ENCODE results near the gene HSD17B8.
A peak's percentile ranks its signal among the peaks of the same experiment; 100 is the strongest.

The HSD17B8 gene

GRCh38 chr6:33167374-33168283, 36.8 kb upstream of the HSD17B8 start:
- Histone ChIP-seq H3K36me3 (ENCODE audit: control insufficient read depth in 4 of 4, insufficient read depth in 4 of 4, low read length in 3 of 4) (no peaks in the 10 kb centered on the region), H3K27ac (ENCODE audit: insufficient read depth in 1 of 2, low read depth in 1 of 2, low read length in 2 of 2, poor library complexity in 1 of 2, severe bottlenecking in 2 of 2) (no peak overlapping the region), H3K9me3 (ENCODE audit: control extremely low read depth in 1 of 5, control insufficient read depth in 4 of 5, insufficient read depth in 2 of 5, low read depth in 1 of 5, low read length in 4 of 5) (no peaks in the 10 kb centered on the region), H3K4me3 (ENCODE audit: control insufficient read depth in 1 of 7, extremely low read depth in 1 of 7, insufficient read depth in 4 of 7, low read depth in 2 of 7, low read length in 6 of 7) (no peak overlapping the region), H3K4me1 (ENCODE audit: control extremely low read depth in 1 of 4, control insufficient read depth in 4 of 4, insufficient read depth in 4 of 4, low read length in 3 of 4) (no peaks in the 10 kb centered on the region), H3K27me3 (replicated peaks in 2 of 5; ENCODE audit: control insufficient read depth in 4 of 5, insufficient read depth in 5 of 5, low read length in 4 of 5) (peaks cover 0 to 5% (median 0%) of the 10 kb centered on the region in 5 experiments)
- ChIA-PET CTCF (interaction anchor here (1.0 to 1.5 kb wide), 3 partner anchors 24 to 104 kb away, joined by 3 read pairs; no protein-coding TSS in a partner anchor), POLR2A (no interaction called here)
- no peak for DNase-seq
- 94% methylated on average over 10 of the region's 19 CpGs for WGBS (ENCODE audit: insufficient coverage)

- DNase-seq, result no peak
- POLR2A ChIA-PET, result no interaction called here
- WGBS (ENCODE audit: insufficient coverage), result 72% methylated on average over 6 of the region's 6 CpGs
- H3K27ac ChIP-seq (ENCODE audit: insufficient read depth in 1 of 2, low read depth in 1 of 2, low read length in 2 of 2, poor library complexity in 1 of 2, severe bottlenecking in 2 of 2), result no peak overlapping the region
- H3K36me3 ChIP-seq (ENCODE audit: control insufficient read depth in 4 of 4, insufficient read depth in 4 of 4, low read length in 3 of 4), result no peaks in the 10 kb centered on the region
- no peaks in the 10 kb centered on the region for H3K4me1 ChIP-seq (ENCODE audit: control extremely low read depth in 1 of 4, control insufficient read depth in 4 of 4, insufficient read depth in 4 of 4, low read length in 3 of 4)
- no peaks in the 10 kb centered on the region for H3K9me3 ChIP-seq (ENCODE audit: control extremely low read depth in 1 of 5, control insufficient read depth in 4 of 5, insufficient read depth in 2 of 5, low read depth in 1 of 5, low read length in 4 of 5)
- CTCF ChIA-PET, result interaction anchor here (1.0 to 1.5 kb wide), 2 partner anchors 24 to 29 kb away, joined by 3 read pairs; no protein-coding TSS in a partner anchor
- H3K4me3 ChIP-seq (ENCODE audit: control insufficient read depth in 1 of 7, extremely low read depth in 1 of 7, insufficient read depth in 4 of 7, low read depth in 2 of 7, low read length in 6 of 7), result no peak overlapping the region
- peaks cover 0 to 5% (median 0%) of the 10 kb centered on the region in 5 experiments for H3K27me3 ChIP-seq (replicated peaks in 2 of 5; ENCODE audit: control insufficient read depth in 4 of 5, insufficient read depth in 5 of 5, low read length in 4 of 5)
These were observed 36.2 kb upstream of the HSD17B8 start for GRCh38 chr6:33168284-33168601.

- Histone ChIP-seq H3K27me3 (replicated peaks in 2 of 5; ENCODE audit: control insufficient read depth in 4 of 5, insufficient read depth in 5 of 5, low read length in 4 of 5) (peaks cover 0 to 5% (median 0%) of the 10 kb centered on the region in 5 experiments), H3K36me3 (ENCODE audit: control insufficient read depth in 4 of 4, insufficient read depth in 4 of 4, low read length in 3 of 4) (no peaks in the 10 kb centered on the region), H3K4me3 (ENCODE audit: control insufficient read depth in 1 of 7, extremely low read depth in 1 of 7, insufficient read depth in 4 of 7, low read depth in 2 of 7, low read length in 6 of 7) (no peak overlapping the region), H3K9me3 (ENCODE audit: control extremely low read depth in 1 of 5, control insufficient read depth in 4 of 5, insufficient read depth in 2 of 5, low read depth in 1 of 5, low read length in 4 of 5) (no peaks in the 10 kb centered on the region), H3K4me1 (ENCODE audit: control extremely low read depth in 1 of 4, control insufficient read depth in 4 of 4, insufficient read depth in 4 of 4, low read length in 3 of 4) (no peaks in the 10 kb centered on the region), H3K27ac (ENCODE audit: insufficient read depth in 1 of 2, low read depth in 1 of 2, low read length in 2 of 2, poor library complexity in 1 of 2, severe bottlenecking in 2 of 2) (no peak overlapping the region)
- WGBS (ENCODE audit: insufficient coverage), result 87% methylated on average over 3 of the region's 5 CpGs
- ChIA-PET CTCF (interaction anchor here (1.5 kb wide), 1 partner anchor 28 kb away, joined by 3 read pairs; no protein-coding TSS in a partner anchor), POLR2A (no interaction called here)
- no peak for DNase-seq
These were observed 35.8 kb upstream of the HSD17B8 start for GRCh38 chr6:33168639-33169038.

GRCh38 chr6:33169291-33170175, 34.9 kb upstream of the HSD17B8 start:
- CTCF ChIA-PET, result interaction anchor here (1.0 to 1.5 kb wide), 2 partner anchors 10 to 27 kb away, joined by 3 read pairs; no protein-coding TSS in a partner anchor
- no peaks in the 10 kb centered on the region for H3K27me3 ChIP-seq (replicated peaks in 2 of 5; ENCODE audit: control insufficient read depth in 4 of 5, insufficient read depth in 5 of 5, low read length in 4 of 5)
- POLR2A ChIA-PET, result no interaction called here
- no peaks in the 10 kb centered on the region for H3K9me3 ChIP-seq (ENCODE audit: control extremely low read depth in 1 of 5, control insufficient read depth in 4 of 5, insufficient read depth in 2 of 5, low read depth in 1 of 5, low read length in 4 of 5)
- H3K27ac ChIP-seq (ENCODE audit: insufficient read depth in 1 of 2, low read depth in 1 of 2, low read length in 2 of 2, poor library complexity in 1 of 2, severe bottlenecking in 2 of 2), result no peak overlapping the region
- WGBS (ENCODE audit: insufficient coverage), result 98% methylated on average over 7 of the region's 10 CpGs
- peak in 1 of 3 donors; percentile 21 for DNase-seq
- H3K4me3 ChIP-seq (ENCODE audit: control insufficient read depth in 1 of 7, extremely low read depth in 1 of 7, insufficient read depth in 4 of 7, low read depth in 2 of 7, low read length in 6 of 7), result no peak overlapping the region
- H3K36me3 ChIP-seq (ENCODE audit: control insufficient read depth in 4 of 4, insufficient read depth in 4 of 4, low read length in 3 of 4), result no peaks in the 10 kb centered on the region
- no peaks in the 10 kb centered on the region for H3K4me1 ChIP-seq (ENCODE audit: control extremely low read depth in 1 of 4, control insufficient read depth in 4 of 4, insufficient read depth in 4 of 4, low read length in 3 of 4)

GRCh38 chr6:33170176-33171015, 34.1 kb upstream of the HSD17B8 start:
- ChIA-PET POLR2A (no interaction called here), CTCF (interaction anchor here (0.6 to 7.7 kb wide), 5 partner anchors 8 to 46 kb away, joined by 3 to 62 read pairs (median 12); no protein-coding TSS in a partner anchor)

GRCh38 chr6:33171016-33171879, 33.2 kb upstream of the HSD17B8 start:
- Histone ChIP-seq H3K4me3 (ENCODE audit: control insufficient read depth in 1 of 7, extremely low read depth in 1 of 7, insufficient read depth in 4 of 7, low read depth in 2 of 7, low read length in 6 of 7) (no peak overlapping the region), H3K27me3 (replicated peaks in 2 of 5; ENCODE audit: control insufficient read depth in 4 of 5, insufficient read depth in 5 of 5, low read length in 4 of 5) (peaks cover 0 to 2% (median 0%) of the 10 kb centered on the region in 5 experiments), H3K27ac (ENCODE audit: insufficient read depth in 1 of 2, low read depth in 1 of 2, low read length in 2 of 2, poor library complexity in 1 of 2, severe bottlenecking in 2 of 2) (no peak overlapping the region), H3K4me1 (ENCODE audit: control extremely low read depth in 1 of 4, control insufficient read depth in 4 of 4, insufficient read depth in 4 of 4, low read length in 3 of 4) (no peaks in the 10 kb centered on the region), H3K36me3 (ENCODE audit: control insufficient read depth in 4 of 4, insufficient read depth in 4 of 4, low read length in 3 of 4) (no peaks in the 10 kb centered on the region), H3K9me3 (ENCODE audit: control extremely low read depth in 1 of 5, control insufficient read depth in 4 of 5, insufficient read depth in 2 of 5, low read depth in 1 of 5, low read length in 4 of 5) (no peaks in the 10 kb centered on the region)
- POLR2A ChIA-PET, result no interaction called here
- CTCF ChIA-PET, result interaction anchor here (1.1 to 7.7 kb wide), 9 partner anchors 9 to 175 kb away, joined by 3 to 62 read pairs (median 8); no protein-coding TSS in a partner anchor
- no peak for DNase-seq
- 93% methylated on average over 6 of the region's 11 CpGs for WGBS (ENCODE audit: insufficient coverage)

More at GRCh38 chr6:33170176-33171015, 34.1 kb upstream of the HSD17B8 start:
- H3K36me3 ChIP-seq (ENCODE audit: control insufficient read depth in 4 of 4, insufficient read depth in 4 of 4, low read length in 3 of 4), result no peaks in the 10 kb centered on the region
- H3K9me3 ChIP-seq (ENCODE audit: control extremely low read depth in 1 of 5, control insufficient read depth in 4 of 5, insufficient read depth in 2 of 5, low read depth in 1 of 5, low read length in 4 of 5), result no peaks in the 10 kb centered on the region
- H3K27ac ChIP-seq (ENCODE audit: insufficient read depth in 1 of 2, low read depth in 1 of 2, low read length in 2 of 2, poor library complexity in 1 of 2, severe bottlenecking in 2 of 2), result no peak overlapping the region
- DNase-seq, result no peak
- WGBS (ENCODE audit: insufficient coverage), result 80% methylated on average over 6 of the region's 9 CpGs
- no peak overlapping the region for H3K4me3 ChIP-seq (ENCODE audit: control insufficient read depth in 1 of 7, extremely low read depth in 1 of 7, insufficient read depth in 4 of 7, low read depth in 2 of 7, low read length in 6 of 7)
- peaks cover 0 to 2% (median 0%) of the 10 kb centered on the region in 5 experiments for H3K27me3 ChIP-seq (replicated peaks in 2 of 5; ENCODE audit: control insufficient read depth in 4 of 5, insufficient read depth in 5 of 5, low read length in 4 of 5)
- no peaks in the 10 kb centered on the region for H3K4me1 ChIP-seq (ENCODE audit: control extremely low read depth in 1 of 4, control insufficient read depth in 4 of 4, insufficient read depth in 4 of 4, low read length in 3 of 4)
